ENCODE measurements around the gene PRRG1. TPM values are rescaled to one million over a fixed set of nuclear protein-coding genes. Genes with fewer than 3 reads are reported as not detected.
"Not testable (repeated sequence)": the region's sequence is repeated elsewhere in the genome, so short reads cannot be mapped to it uniquely, and the experiment has no call there.

Gene PRRG1
- total and polyA plus RNA-seq, 2 donors, result 1.3 to 2.1 TPM

DNA sequence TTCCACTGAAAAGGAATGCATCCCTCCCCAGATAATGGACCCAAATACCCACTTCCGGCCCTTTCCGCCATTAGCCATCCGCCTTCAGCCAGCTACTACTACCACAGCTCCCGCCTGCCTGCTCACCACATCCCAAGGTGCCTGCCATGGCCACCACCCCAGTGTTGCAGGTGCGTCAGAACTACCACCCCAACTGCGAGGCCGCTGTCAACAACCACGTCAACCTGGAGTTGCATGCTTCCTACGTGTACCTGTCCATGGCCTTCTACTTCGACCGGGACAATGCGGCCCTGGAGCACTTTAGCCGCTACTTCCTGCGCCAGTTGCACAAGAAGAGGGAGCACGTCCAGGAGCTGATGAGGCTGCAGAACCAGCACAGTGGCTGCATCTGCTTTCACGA is 92.2 kb downstream of the PRRG1 start:
- Histone ChIP-seq H3K9me3 (ENCODE audit: control insufficient read depth in 2 of 2, insufficient read depth in 1 of 2, low read length in 1 of 2) (no peaks in the 10 kb centered on the region), H3K36me3 (ENCODE audit: control insufficient read depth in 2 of 2, insufficient read depth in 2 of 2, low read length in 1 of 2) (no peaks in the 10 kb centered on the region), H3K4me1 (ENCODE audit: control insufficient read depth in 2 of 2, insufficient read depth in 2 of 2, low read length in 2 of 2) (no peaks in the 10 kb centered on the region), H3K4me3 (ENCODE audit: low read length in 2 of 2) (no peak overlapping the region), H3K27me3 (ENCODE audit: control insufficient read depth in 2 of 2, insufficient read depth in 1 of 2, low read length in 1 of 2) (no peaks in the 10 kb centered on the region), H3K27ac (ENCODE audit: low read depth in 1 of 2, low read length in 1 of 2) (no peak overlapping the region)
- WGBS, result 98% methylated on average over 16 of the region's 16 CpGs
- no peak for DNase-seq (ENCODE audit: low read depth in 6 of 9, low spot score in 9 of 9)

DNA sequence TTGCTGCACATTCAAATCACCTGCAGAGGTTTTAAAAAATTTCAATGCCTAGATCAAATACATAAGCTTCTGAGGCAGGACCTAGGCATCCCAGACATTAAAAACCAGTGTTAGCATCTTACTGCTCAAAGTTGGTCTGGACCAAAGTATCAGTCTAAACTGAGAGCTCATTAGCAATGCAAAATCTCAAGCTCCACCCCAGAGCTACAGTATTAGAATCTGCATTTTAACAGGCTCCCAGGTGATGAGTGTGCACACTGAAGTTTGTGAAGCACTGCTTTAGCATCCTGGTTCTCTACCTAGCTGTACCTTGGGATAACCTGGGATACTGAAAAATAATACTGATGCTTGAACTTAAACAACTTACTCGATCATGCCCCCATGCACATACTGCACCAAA is 96.0 kb downstream of the PRRG1 start:
- no peak for DNase-seq (ENCODE audit: low read depth in 6 of 9, low spot score in 9 of 9)
- WGBS, result 97% methylated on average over 1 of the region's 1 CpG
- Histone ChIP-seq H3K27ac (ENCODE audit: low read depth in 1 of 2, low read length in 1 of 2) (no peak overlapping the region), H3K36me3 (ENCODE audit: control insufficient read depth in 2 of 2, insufficient read depth in 2 of 2, low read length in 1 of 2) (no peaks in the 10 kb centered on the region), H3K27me3 (ENCODE audit: control insufficient read depth in 2 of 2, insufficient read depth in 1 of 2, low read length in 1 of 2) (no peaks in the 10 kb centered on the region), H3K9me3 (ENCODE audit: control insufficient read depth in 2 of 2, insufficient read depth in 1 of 2, low read length in 1 of 2) (no peaks in the 10 kb centered on the region), H3K4me3 (ENCODE audit: low read length in 2 of 2) (no peak overlapping the region), H3K4me1 (ENCODE audit: control insufficient read depth in 2 of 2, insufficient read depth in 2 of 2, low read length in 2 of 2) (no peaks in the 10 kb centered on the region)

DNA sequence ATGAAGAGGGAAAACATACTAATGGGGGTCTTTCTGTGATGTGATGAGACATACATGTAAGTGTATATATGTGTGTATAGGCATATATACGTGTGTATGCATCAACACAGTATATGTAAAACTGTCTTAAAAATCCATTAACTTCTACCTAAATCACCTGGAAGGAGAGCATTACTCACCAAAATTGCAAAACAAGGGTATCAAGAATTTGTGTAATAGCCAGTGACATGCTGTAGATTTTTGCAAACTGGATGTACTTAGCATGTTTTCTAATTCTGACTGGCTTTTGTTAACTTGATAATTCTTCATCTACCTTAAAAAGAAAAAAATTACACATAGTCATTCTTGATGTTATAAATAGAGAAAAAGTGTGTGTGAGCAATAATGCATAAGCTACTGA is 104.7 kb downstream of the PRRG1 start:
- H3K9me3 ChIP-seq (ENCODE audit: control insufficient read depth in 2 of 2, insufficient read depth in 1 of 2, low read length in 1 of 2), result no peaks in the 10 kb centered on the region
- no peak overlapping the region for H3K4me3 ChIP-seq (ENCODE audit: low read length in 2 of 2)
- WGBS, result 92% methylated on average over 1 of the region's 1 CpG
- no peaks in the 10 kb centered on the region for H3K27me3 ChIP-seq (ENCODE audit: control insufficient read depth in 2 of 2, insufficient read depth in 1 of 2, low read length in 1 of 2)
- no peak for DNase-seq (ENCODE audit: low read depth in 6 of 9, low spot score in 9 of 9)
- no peaks in the 10 kb centered on the region for H3K36me3 ChIP-seq (ENCODE audit: control insufficient read depth in 2 of 2, insufficient read depth in 2 of 2, low read length in 1 of 2)
- H3K27ac ChIP-seq (ENCODE audit: low read depth in 1 of 2, low read length in 1 of 2), result no peak overlapping the region
- H3K4me1 ChIP-seq (ENCODE audit: control insufficient read depth in 2 of 2, insufficient read depth in 2 of 2, low read length in 2 of 2), result no peaks in the 10 kb centered on the region

DNA sequence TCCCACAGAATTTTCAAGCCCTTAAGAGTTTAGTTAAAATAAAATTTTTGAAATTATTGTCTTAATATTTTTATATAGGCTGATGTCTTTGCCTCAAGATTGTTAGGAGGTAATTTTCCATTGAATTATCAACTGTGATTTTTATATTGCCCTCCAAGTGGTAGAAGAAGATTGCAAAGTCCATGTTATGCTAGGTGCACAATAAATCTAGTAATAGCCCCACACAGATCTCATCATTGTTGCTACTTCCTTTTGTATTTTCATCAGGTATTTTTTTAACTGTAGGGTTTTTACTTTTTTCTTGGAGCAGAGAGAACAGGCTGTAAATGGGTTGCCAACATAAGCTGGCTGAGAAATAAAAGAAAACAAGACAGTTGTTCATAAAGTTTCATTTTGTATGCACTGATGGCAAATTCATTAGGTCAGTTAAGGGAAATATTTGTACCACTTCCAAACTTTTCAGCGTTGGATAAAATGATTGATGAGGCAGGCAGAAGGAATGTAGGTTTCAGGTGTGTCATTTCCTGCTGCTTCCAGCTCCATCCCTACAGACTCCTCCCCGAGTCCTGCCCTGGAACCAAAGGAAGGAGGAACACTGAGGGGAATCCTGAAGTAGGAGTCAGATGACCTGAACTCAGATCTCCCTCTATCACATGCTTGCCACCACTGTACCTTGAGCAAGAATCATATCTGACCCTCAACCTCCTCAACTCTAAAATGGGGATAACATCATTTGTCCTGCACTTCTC is 105.5 kb downstream of the PRRG1 start:
- no peaks in the 10 kb centered on the region for H3K27me3 ChIP-seq (ENCODE audit: control insufficient read depth in 2 of 2, insufficient read depth in 1 of 2, low read length in 1 of 2)
- no peak overlapping the region for H3K4me3 ChIP-seq (ENCODE audit: low read length in 2 of 2)
- no peaks in the 10 kb centered on the region for H3K9me3 ChIP-seq (ENCODE audit: control insufficient read depth in 2 of 2, insufficient read depth in 1 of 2, low read length in 1 of 2)
- no peaks in the 10 kb centered on the region for H3K36me3 ChIP-seq (ENCODE audit: control insufficient read depth in 2 of 2, insufficient read depth in 2 of 2, low read length in 1 of 2)
- WGBS, result 81% methylated on average over 2 of the region's 2 CpGs
- no peak for DNase-seq (ENCODE audit: low read depth in 6 of 9, low spot score in 9 of 9)
- no peak overlapping the region for H3K27ac ChIP-seq (ENCODE audit: low read depth in 1 of 2, low read length in 1 of 2)
- no peaks in the 10 kb centered on the region for H3K4me1 ChIP-seq (ENCODE audit: control insufficient read depth in 2 of 2, insufficient read depth in 2 of 2, low read length in 2 of 2)

DNA sequence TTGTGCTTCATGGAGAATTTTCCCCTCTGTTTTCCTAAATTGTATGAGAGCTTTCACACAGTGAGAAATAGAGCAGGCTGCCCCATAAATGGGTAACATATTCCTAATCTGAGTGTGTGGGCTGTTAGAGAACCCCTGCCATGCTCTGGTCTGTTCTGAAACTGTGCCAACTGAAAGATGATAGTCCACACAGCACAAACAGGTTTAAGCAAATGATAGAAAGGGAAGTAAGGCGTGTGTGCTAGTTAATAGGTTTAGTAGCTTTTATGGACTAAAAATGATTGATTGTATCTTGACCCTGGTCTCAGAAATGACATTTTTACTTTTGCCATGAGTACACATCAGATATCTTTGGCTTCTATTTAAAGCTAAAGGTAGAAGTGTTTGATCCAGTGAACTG is 106.2 kb downstream of the PRRG1 start:
- Histone ChIP-seq H3K4me3 (ENCODE audit: low read length in 2 of 2) (no peak overlapping the region), H3K36me3 (ENCODE audit: control insufficient read depth in 2 of 2, insufficient read depth in 2 of 2, low read length in 1 of 2) (no peaks in the 10 kb centered on the region), H3K4me1 (ENCODE audit: control insufficient read depth in 2 of 2, insufficient read depth in 2 of 2, low read length in 2 of 2) (no peaks in the 10 kb centered on the region), H3K9me3 (ENCODE audit: control insufficient read depth in 2 of 2, insufficient read depth in 1 of 2, low read length in 1 of 2) (no peaks in the 10 kb centered on the region), H3K27ac (ENCODE audit: low read depth in 1 of 2, low read length in 1 of 2) (no peak overlapping the region), H3K27me3 (ENCODE audit: control insufficient read depth in 2 of 2, insufficient read depth in 1 of 2, low read length in 1 of 2) (no peaks in the 10 kb centered on the region)
- 91% methylated on average over 1 of the region's 1 CpG for WGBS
- no peak for DNase-seq (ENCODE audit: low read depth in 6 of 9, low spot score in 9 of 9)

DNA sequence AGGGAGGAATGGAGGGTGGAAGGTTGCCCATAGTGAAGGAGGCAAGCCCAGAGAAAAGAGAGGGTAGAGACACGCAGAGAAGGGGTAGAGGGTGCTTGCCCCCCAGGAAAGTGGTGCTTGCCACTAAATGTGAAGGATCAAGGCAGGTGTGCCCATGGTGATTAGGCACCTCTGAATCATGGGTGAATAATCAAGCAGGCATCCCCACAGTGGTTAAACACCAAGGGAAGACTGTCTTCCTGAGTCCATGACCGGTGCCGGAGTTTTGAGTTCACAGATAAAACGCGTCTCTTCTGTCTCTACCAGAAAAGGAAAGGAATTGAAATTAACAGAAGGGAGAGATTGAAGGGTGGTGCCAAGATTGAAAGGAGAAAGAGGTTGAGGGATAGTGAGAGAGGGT is 111.1 kb downstream of the PRRG1 start:
- H3K27me3 ChIP-seq (ENCODE audit: control insufficient read depth in 2 of 2, insufficient read depth in 1 of 2, low read length in 1 of 2); H3K4me1 ChIP-seq (ENCODE audit: control insufficient read depth in 2 of 2, insufficient read depth in 2 of 2, low read length in 2 of 2); DNase-seq (ENCODE audit: low read depth in 6 of 9, low spot score in 9 of 9); H3K36me3 ChIP-seq (ENCODE audit: control insufficient read depth in 2 of 2, insufficient read depth in 2 of 2, low read length in 1 of 2); H3K9me3 ChIP-seq (ENCODE audit: control insufficient read depth in 2 of 2, insufficient read depth in 1 of 2, low read length in 1 of 2); H3K27ac ChIP-seq (ENCODE audit: low read depth in 1 of 2, low read length in 1 of 2); H3K4me3 ChIP-seq (ENCODE audit: low read length in 2 of 2): not testable (repeated sequence)
- 94% methylated on average over 5 of the region's 5 CpGs for WGBS

DNA sequence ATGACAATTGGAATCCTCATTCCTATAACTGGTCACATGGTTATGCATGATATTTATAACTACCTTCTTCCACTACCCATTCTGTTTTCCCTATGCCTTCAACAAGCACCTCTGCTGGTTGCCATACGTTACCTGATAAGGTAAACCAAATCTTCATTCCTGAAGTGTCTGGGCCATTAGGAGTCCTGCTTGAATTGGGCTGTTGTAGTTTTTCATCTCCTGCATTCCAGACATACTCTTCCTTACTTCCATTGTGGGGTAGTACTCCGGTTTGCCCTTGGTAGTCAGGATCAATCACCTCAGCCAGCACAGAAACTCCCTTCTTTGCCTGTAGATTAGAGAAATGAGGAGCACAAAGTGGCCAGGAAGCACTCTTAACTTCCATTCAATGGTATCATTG is 113.2 kb downstream of the PRRG1 start:
- Histone ChIP-seq H3K27ac (ENCODE audit: low read depth in 1 of 2, low read length in 1 of 2) (no peak overlapping the region), H3K27me3 (ENCODE audit: control insufficient read depth in 2 of 2, insufficient read depth in 1 of 2, low read length in 1 of 2) (no peaks in the 10 kb centered on the region), H3K4me3 (ENCODE audit: low read length in 2 of 2) (no peak overlapping the region), H3K36me3 (ENCODE audit: control insufficient read depth in 2 of 2, insufficient read depth in 2 of 2, low read length in 1 of 2) (no peaks in the 10 kb centered on the region), H3K9me3 (ENCODE audit: control insufficient read depth in 2 of 2, insufficient read depth in 1 of 2, low read length in 1 of 2) (no peaks in the 10 kb centered on the region), H3K4me1 (ENCODE audit: control insufficient read depth in 2 of 2, insufficient read depth in 2 of 2, low read length in 2 of 2) (no peaks in the 10 kb centered on the region)
- WGBS, result 95% methylated on average over 2 of the region's 2 CpGs
- no peak for DNase-seq (ENCODE audit: low read depth in 6 of 9, low spot score in 9 of 9)

DNA sequence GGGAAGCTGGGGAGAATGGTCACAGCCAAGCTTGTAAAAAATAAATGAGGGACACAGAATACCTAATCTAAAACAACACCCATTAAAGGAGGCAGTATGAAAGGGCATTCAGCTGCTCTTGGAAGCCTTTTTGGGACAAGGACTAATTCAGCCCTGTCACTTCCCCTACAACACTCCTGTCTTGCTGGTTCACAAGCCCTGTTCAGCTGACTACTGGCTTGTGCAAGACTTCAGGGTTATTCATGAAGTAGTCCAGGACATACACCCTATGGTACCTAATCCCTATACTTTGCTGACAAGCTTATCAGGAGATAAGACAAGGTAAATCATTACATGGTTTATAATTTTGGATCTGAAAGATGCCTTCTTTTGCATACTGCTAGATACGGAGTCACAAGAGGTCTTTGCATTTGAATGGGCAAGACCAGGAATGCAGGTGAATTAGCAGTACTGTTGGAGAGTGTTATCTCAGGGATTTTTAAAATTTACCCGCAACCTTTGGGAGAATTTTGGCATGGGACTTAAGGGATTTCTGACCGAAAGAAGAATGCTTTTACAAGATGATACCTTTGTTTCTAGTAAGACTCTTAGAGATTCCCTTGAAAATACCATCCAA is 119.1 kb downstream of the PRRG1 start:
- no peak for DNase-seq (ENCODE audit: low read depth in 6 of 9, low spot score in 9 of 9)
- Histone ChIP-seq H3K4me1 (ENCODE audit: control insufficient read depth in 2 of 2, insufficient read depth in 2 of 2, low read length in 2 of 2) (no peaks in the 10 kb centered on the region), H3K27me3 (ENCODE audit: control insufficient read depth in 2 of 2, insufficient read depth in 1 of 2, low read length in 1 of 2) (no peaks in the 10 kb centered on the region), H3K4me3 (ENCODE audit: low read length in 2 of 2) (no peak overlapping the region), H3K36me3 (ENCODE audit: control insufficient read depth in 2 of 2, insufficient read depth in 2 of 2, low read length in 1 of 2) (no peaks in the 10 kb centered on the region), H3K9me3 (ENCODE audit: control insufficient read depth in 2 of 2, insufficient read depth in 1 of 2, low read length in 1 of 2) (no peaks in the 10 kb centered on the region), H3K27ac (ENCODE audit: low read depth in 1 of 2, low read length in 1 of 2) (no peak overlapping the region)
- 96% methylated on average over 3 of the region's 3 CpGs for WGBS

DNA sequence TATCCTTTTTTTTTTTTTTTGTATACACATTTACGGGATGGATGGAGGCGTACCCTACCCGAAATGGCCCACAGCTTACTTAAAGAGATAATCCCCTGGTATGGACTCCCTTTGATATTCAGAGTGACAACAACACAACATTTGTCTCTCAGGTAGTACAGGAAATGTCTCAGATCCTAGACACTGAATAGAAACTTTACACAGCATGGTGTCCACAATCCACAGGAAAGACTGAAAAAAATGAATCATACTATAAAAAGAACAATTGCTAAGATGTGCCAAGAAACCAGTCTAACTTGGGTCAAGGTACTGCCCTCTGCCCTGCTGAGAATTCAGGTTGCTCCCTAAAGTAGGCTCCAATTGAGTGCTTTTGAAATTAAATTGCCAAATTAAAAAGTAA is 121.5 kb downstream of the PRRG1 start:
- WGBS, result 94% methylated on average over 3 of the region's 3 CpGs
- no peak for DNase-seq (ENCODE audit: low read depth in 6 of 9, low spot score in 9 of 9)

More for the DNA sequence above, 121.5 kb downstream of the PRRG1 start:
- Histone ChIP-seq H3K27ac (ENCODE audit: low read depth in 1 of 2, low read length in 1 of 2) (no peak overlapping the region), H3K9me3 (ENCODE audit: control insufficient read depth in 2 of 2, insufficient read depth in 1 of 2, low read length in 1 of 2) (no peaks in the 10 kb centered on the region), H3K36me3 (ENCODE audit: control insufficient read depth in 2 of 2, insufficient read depth in 2 of 2, low read length in 1 of 2) (no peaks in the 10 kb centered on the region), H3K27me3 (ENCODE audit: control insufficient read depth in 2 of 2, insufficient read depth in 1 of 2, low read length in 1 of 2) (no peaks in the 10 kb centered on the region), H3K4me3 (ENCODE audit: low read length in 2 of 2) (no peak overlapping the region), H3K4me1 (ENCODE audit: control insufficient read depth in 2 of 2, insufficient read depth in 2 of 2, low read length in 2 of 2) (no peaks in the 10 kb centered on the region)
